Trophoblast cell (in vitro differentiated cells and primary cell): ENCODE results near the gene MACROD2.

Experiments
- DNase-seq, 2 donors: peaks; one replicate each; pipeline ENCODE4 v3.0.0-alpha.2; 2016
- H2AFZ ChIP-seq: 2 replicates; pipeline ENCODE4 v1.6.1; 2013; ENCODE audit warnings: low read length, moderate library complexity, mild to moderate bottlenecking; ENCODE audit not compliant: insufficient read depth, poor library complexity
- H2AK5ac ChIP-seq: 2 replicates; pipeline ENCODE4 v1.6.1; 2013; ENCODE audit warnings: mild to moderate bottlenecking, low read length
- H2BK120ac ChIP-seq: 2 replicates; pipeline ENCODE4 v1.6.1; 2013; ENCODE audit warnings: low read length, mild to moderate bottlenecking, moderate library complexity; ENCODE audit not compliant: insufficient read depth, poor library complexity
- H2BK12ac ChIP-seq: 2 replicates; pipeline ENCODE4 v1.6.1; 2013; ENCODE audit warnings: mild to moderate bottlenecking, low read length, moderate library complexity
- H2BK5ac ChIP-seq: 2 replicates; pipeline ENCODE4 v1.6.1; 2013; ENCODE audit warnings: low read length, low read depth, moderate library complexity, mild to moderate bottlenecking; ENCODE audit not compliant: poor library complexity
- H3K14ac ChIP-seq: 2 replicates; pipeline ENCODE4 v1.6.1; 2013; ENCODE audit warnings: mild to moderate bottlenecking, low read length
- H3K18ac ChIP-seq: 2 replicates; pipeline ENCODE4 v1.6.1; 2013; ENCODE audit warnings: mild to moderate bottlenecking, low read length
- H3K23ac ChIP-seq: 2 replicates; pipeline ENCODE4 v1.6.1; 2013; ENCODE audit warnings: low read length
- H3K27ac ChIP-seq: 2 replicates; pipeline ENCODE4 v1.5.1; 2013; ENCODE audit warnings: low read depth, mild to moderate bottlenecking, inconsistent platforms, low read length, moderate library complexity
- H3K27me3 ChIP-seq: 2 replicates; pipeline ENCODE4 v1.6.1; 2013; ENCODE audit warnings: inconsistent platforms, mild to moderate bottlenecking, low read length, moderate library complexity; ENCODE audit not compliant: insufficient read depth
- H3K36me3 ChIP-seq, 2 experiments: 1 replicate in 1 of 2; 2 replicates in 1 of 2; pipeline ENCODE4 v1.6.1; 2013; ENCODE audit warnings: low read length in 2 of 2, mild to moderate bottlenecking in 2 of 2, moderate library complexity in 1 of 2; ENCODE audit not compliant: insufficient read depth in 2 of 2, control insufficient read depth in 1 of 2
- H3K4ac ChIP-seq: 2 replicates; pipeline ENCODE4 v1.6.1; 2013; ENCODE audit warnings: low read depth, mild to moderate bottlenecking, low read length, moderate library complexity
- H3K4me1 ChIP-seq, 2 experiments: 1 replicate in 1 of 2; 2 replicates in 1 of 2; pipeline ENCODE4 v1.6.1; 2013; ENCODE audit warnings: low read length in 2 of 2, mild to moderate bottlenecking in 2 of 2, moderate library complexity in 1 of 2; ENCODE audit not compliant: insufficient read depth in 2 of 2, control insufficient read depth in 1 of 2
- H3K4me2 ChIP-seq: 2 replicates; pipeline ENCODE4 v1.6.1; 2013; ENCODE audit warnings: inconsistent platforms, mild to moderate bottlenecking, low read length, moderate library complexity
- H3K4me3 ChIP-seq: 2 replicates; pipeline ENCODE4 v1.5.1; 2013; ENCODE audit warnings: mild to moderate bottlenecking, low read depth, low read length, inconsistent platforms
- H3K79me1 ChIP-seq: one replicate; pipeline ENCODE4 v1.6.1; 2013; ENCODE audit warnings: low read length
- H3K79me2 ChIP-seq: 2 replicates; pipeline ENCODE4 v1.6.1; 2013; ENCODE audit warnings: low read length, mild to moderate bottlenecking; ENCODE audit not compliant: control insufficient read depth, insufficient read depth, poor library complexity
- H3K9ac ChIP-seq: 2 replicates; pipeline ENCODE4 v1.6.1; 2013; ENCODE audit warnings: mild to moderate bottlenecking, low read length
- H3K9me3 ChIP-seq: 2 replicates; pipeline ENCODE4 v1.6.1; 2013; ENCODE audit warnings: low read depth, mild to moderate bottlenecking, control low read depth, inconsistent platforms, low read length; ENCODE audit not compliant: insufficient read depth
- H4K12ac ChIP-seq: 2 replicates; pipeline ENCODE4 v1.6.1; 2013; ENCODE audit warnings: low read depth, mild to moderate bottlenecking, low read length, moderate library complexity
- H4K8ac ChIP-seq: 2 replicates; pipeline ENCODE4 v1.6.1; 2013; ENCODE audit warnings: low read depth, mild to moderate bottlenecking, low read length, moderate library complexity
- H4K91ac ChIP-seq: one replicate; pipeline ENCODE4 v1.6.1; 2013; ENCODE audit warnings: low read depth, mild to moderate bottlenecking, low read length, moderate library complexity
- WGBS: extraction: QIAGEN DNeasy Blood & Tissue Kit; methylation state at CpG from one replicate; pipeline ENCODE4 v1.1.7; 2013; ENCODE audit warnings: missing lambda C conversion rate; ENCODE audit not compliant: insufficient read length, insufficient coverage; ENCODE audit errors: extremely low coverage; 5-methylcytosine and 5-hydroxymethylcytosine counted together

Gene MACROD2

GRCh38 chr20:14937846-14938245, 942.5 kb downstream of the MACROD2 start:
- H3K4me1 ChIP-seq = no peaks in the 10 kb centered on the region
- H3K18ac ChIP-seq = no peak overlapping the region
- H2AK5ac ChIP-seq = no peak overlapping the region
- no peak overlapping the region for H3K23ac ChIP-seq
- H3K36me3 ChIP-seq = no peaks in the 10 kb centered on the region
- H3K4me2 ChIP-seq = no peak overlapping the region
- no peak overlapping the region for H3K9ac ChIP-seq
- WGBS = no CpG with 5 or more reads among the region's 2 CpGs
- no peak overlapping the region for H4K8ac ChIP-seq
- no peak overlapping the region for H2BK5ac ChIP-seq
- H3K27ac ChIP-seq = no peak overlapping the region
- H3K79me2 ChIP-seq = no peaks in the 10 kb centered on the region
- no peak overlapping the region for H3K4ac ChIP-seq
- H4K12ac ChIP-seq = no peak overlapping the region
- DNase-seq = no peak
- no peak overlapping the region for H3K4me3 ChIP-seq
- no peak overlapping the region for H4K91ac ChIP-seq
- no peak overlapping the region for H2BK12ac ChIP-seq
- no peaks in the 10 kb centered on the region for H3K79me1 ChIP-seq
- H2AFZ ChIP-seq = no peak overlapping the region
- H3K27me3 ChIP-seq = no peaks in the 10 kb centered on the region
- peaks cover 1% of the 10 kb centered on the region for H3K9me3 ChIP-seq
- H3K14ac ChIP-seq = no peak overlapping the region
- no peak overlapping the region for H2BK120ac ChIP-seq

GRCh38 chr20:14947536-14947935, 952.2 kb downstream of the MACROD2 start:
- H3K4me3 ChIP-seq = no peak overlapping the region
- H3K27me3 ChIP-seq = no peaks in the 10 kb centered on the region
- peaks cover 6 to 8% of the 10 kb centered on the region in 2 experiments for H3K4me1 ChIP-seq
- no peak overlapping the region for H4K12ac ChIP-seq
- no peak overlapping the region for H3K4me2 ChIP-seq
- peaks cover 3% of the 10 kb centered on the region for H3K79me1 ChIP-seq
- H2BK120ac ChIP-seq = no peak overlapping the region
- WGBS = no CpG with 5 or more reads among the region's 1 CpG
- H3K36me3 ChIP-seq = no peaks in the 10 kb centered on the region
- H3K9me3 ChIP-seq = no peaks in the 10 kb centered on the region
- H3K27ac ChIP-seq = peak overlapping the region; percentile 85
- no peaks in the 10 kb centered on the region for H3K79me2 ChIP-seq
- no peak overlapping the region for H3K14ac ChIP-seq
- no peak overlapping the region for H3K23ac ChIP-seq
- DNase-seq = no peak
- no peak overlapping the region for H3K18ac ChIP-seq
- no peak overlapping the region for H2BK12ac ChIP-seq
- H4K8ac ChIP-seq = no peak overlapping the region
- H4K91ac ChIP-seq = no peak overlapping the region
- H2AK5ac ChIP-seq = no peak overlapping the region
- no peak overlapping the region for H2AFZ ChIP-seq
- no peak overlapping the region for H3K9ac ChIP-seq
- no peak overlapping the region for H3K4ac ChIP-seq
- no peak overlapping the region for H2BK5ac ChIP-seq

- no peak overlapping the region for H4K12ac ChIP-seq
- no peaks in the 10 kb centered on the region for H3K9me3 ChIP-seq
- no peak overlapping the region for H2AFZ ChIP-seq
- no peak overlapping the region for H3K4me3 ChIP-seq
- H3K27me3 ChIP-seq = no peaks in the 10 kb centered on the region
- H3K14ac ChIP-seq = no peak overlapping the region
- H4K8ac ChIP-seq = peak overlapping the region; percentile 31
- no peak for DNase-seq
- no peak overlapping the region for H3K18ac ChIP-seq
- H3K79me1 ChIP-seq = peaks cover 3% of the 10 kb centered on the region
- peak overlapping the region; percentile 32 for H4K91ac ChIP-seq
- WGBS = no CpG with 5 or more reads among the region's 1 CpG
- H3K27ac ChIP-seq = peak overlapping the region; percentile 49
- H3K4me1 ChIP-seq = peaks cover 6 to 8% of the 10 kb centered on the region in 2 experiments
- peak overlapping the region; percentile 8 for H2BK5ac ChIP-seq
- no peaks in the 10 kb centered on the region for H3K36me3 ChIP-seq
- no peak overlapping the region for H2AK5ac ChIP-seq
- H3K23ac ChIP-seq = no peak overlapping the region
- H2BK12ac ChIP-seq = peak overlapping the region; percentile 65
- H2BK120ac ChIP-seq = no peak overlapping the region
- no peak overlapping the region for H3K9ac ChIP-seq
- no peak overlapping the region for H3K4me2 ChIP-seq
- H3K79me2 ChIP-seq = no peaks in the 10 kb centered on the region
- no peak overlapping the region for H3K4ac ChIP-seq
These were observed 952.6 kb downstream of the MACROD2 start for GRCh38 chr20:14947946-14948345.

- no peak overlapping the region for H4K12ac ChIP-seq
- WGBS = no CpG with 5 or more reads among the region's 3 CpGs
- DNase-seq = no peak
These were observed 953.1 kb downstream of the MACROD2 start for GRCh38 chr20:14948416-14948815.

More at GRCh38 chr20:14948416-14948815, 953.1 kb downstream of the MACROD2 start:
- no peak overlapping the region for H2BK5ac ChIP-seq
- no peak overlapping the region for H3K18ac ChIP-seq
- peaks cover 6 to 8% of the 10 kb centered on the region in 2 experiments for H3K4me1 ChIP-seq
- H3K79me1 ChIP-seq = peaks cover 3% of the 10 kb centered on the region
- no peaks in the 10 kb centered on the region for H3K9me3 ChIP-seq
- H3K36me3 ChIP-seq = no peaks in the 10 kb centered on the region
- H3K23ac ChIP-seq = no peak overlapping the region
- H3K79me2 ChIP-seq = no peaks in the 10 kb centered on the region
- H3K4ac ChIP-seq = no peak overlapping the region
- H3K14ac ChIP-seq = peak overlapping the region; percentile 25
- no peak overlapping the region for H3K4me2 ChIP-seq
- peak overlapping the region; percentile 35 for H2AK5ac ChIP-seq
- peak overlapping the region; percentile 54 for H2BK12ac ChIP-seq
- H3K9ac ChIP-seq = no peak overlapping the region
- H4K8ac ChIP-seq = no peak overlapping the region
- H3K27me3 ChIP-seq = no peaks in the 10 kb centered on the region
- peak overlapping the region; percentile 43 for H4K91ac ChIP-seq
- no peak overlapping the region for H3K27ac ChIP-seq
- no peak overlapping the region for H3K4me3 ChIP-seq
- no peak overlapping the region for H2AFZ ChIP-seq
- H2BK120ac ChIP-seq = no peak overlapping the region
